GM12878 (cell line): ENCODE measurements around the gene MCM3. TPM values are rescaled to one million over a fixed set of nuclear protein-coding genes. Genes with fewer than 3 reads are reported as not detected.

Experiments
- ATAC-seq: fragments of 200-7000 bp; cut with Tn5 transposase; 3 replicates; pipeline ENCODE4 v1.9.1; 2020; ENCODE audit warnings: mild to moderate bottlenecking, moderate library complexity
- BruUV-seq: library from RNA; stranded (reverse); fragments of 400-500 nt; replicated peaks from 2 replicates; lab custom pipeline; 2021; lab: Mats Ljungman, UMichigan
- CTCF ChIA-PET: fragments of 300-600 bp; sonication (Branson Sonifier 250); formaldehyde crosslinking; extraction: SDS; loops from one replicate; lab custom pipeline; 2021; ENCODE audit warnings: inconsistent platforms; lab: Yijun Ruan, JAX
- POLR2A ChIA-PET: fragments of 350-600 bp; formaldehyde crosslinking; extraction: SDS; loops from one replicate; lab custom pipeline; 2021; ENCODE audit warnings: inconsistent platforms; lab: Charles Lee
- RAD21 ChIA-PET: fragments of 300-600 bp; sonication (Branson Sonifier 250); formaldehyde crosslinking; loops from one replicate; lab custom pipeline; 2023; ENCODE audit warnings: antibody characterized with exemption; ENCODE audit not compliant: unreplicated experiment; lab: Charles Lee
- SMC1A ChIA-PET: fragments of 300-600 bp; sonication (Branson Sonifier 250); formaldehyde crosslinking; loops from one replicate; lab custom pipeline; 2023; ENCODE audit not compliant: unreplicated experiment, uncharacterized antibody; lab: Charles Lee
- DNase-seq: peaks from one replicate; pipeline ENCODE4 v3.0.0-alpha.2; 2011; ENCODE audit warnings: low read depth, low spot score
- FAIRE-seq: peaks from 3 replicates; lab custom pipeline; 2011; peaks lifted over from hg19 to GRCh38; lab: Jason Lieb, UNC
- H2AFZ ChIP-seq: 2 replicates; pipeline ENCODE4 v1.6.0; 2011; ENCODE audit warnings: low read depth, low read length, control low read depth; ENCODE audit not compliant: control insufficient read depth
- H3K27ac ChIP-seq: 2 replicates; pipeline ENCODE4 v1.5.1; 2011; ENCODE audit warnings: control low read depth; ENCODE audit not compliant: control insufficient read depth, insufficient read depth
- H3K27me3 ChIP-seq, 2 experiments: replicated peaks in 1 of 2; 2 replicates each; pipeline versions ENCODE4 v1.6.0 to v1.6.1; 2011; ENCODE audit warnings: low read length in 1 of 2; ENCODE audit not compliant: control insufficient read depth in 2 of 2, insufficient read depth in 2 of 2
- H3K36me3 ChIP-seq, 2 experiments: 2 replicates each; pipeline ENCODE4 v1.5.1; 2011; ENCODE audit warnings: low read length in 1 of 2; ENCODE audit not compliant: control insufficient read depth in 2 of 2, insufficient read depth in 2 of 2
- H3K4me1 ChIP-seq: 2 replicates; pipeline ENCODE4 v1.6.1; 2011; ENCODE audit warnings: mild to moderate bottlenecking, low read length, moderate library complexity, mixed read lengths; ENCODE audit not compliant: control insufficient read depth, insufficient read depth
- H3K4me2 ChIP-seq: 2 replicates; pipeline ENCODE4 v1.6.0; 2011; ENCODE audit warnings: control low read depth; ENCODE audit not compliant: control insufficient read depth, insufficient read depth
- H3K4me3 ChIP-seq: fragments of 200-600 bp; sonication (generic); 2 replicates; pipeline ENCODE4 v1.5.1; 2016
- H3K79me2 ChIP-seq: 2 replicates; pipeline ENCODE4 v1.6.0; 2011; ENCODE audit warnings: low read length; ENCODE audit not compliant: control insufficient read depth, insufficient read depth
- H3K9ac ChIP-seq: 2 replicates; pipeline ENCODE4 v1.8.0; 2011; ENCODE audit warnings: low read length, control low read depth, mixed read lengths; ENCODE audit not compliant: control insufficient read depth, insufficient read depth
- H3K9me3 ChIP-seq: replicated peaks from 3 replicates; pipeline ENCODE4 v1.5.1; 2011; ENCODE audit warnings: mild to moderate bottlenecking, low read length; ENCODE audit not compliant: control insufficient read depth, insufficient read depth
- H4K20me1 ChIP-seq: 2 replicates; pipeline ENCODE4 v1.6.0; 2011; ENCODE audit not compliant: control insufficient read depth, insufficient read depth
- CHD2 ChIP-seq: IDR thresholded peaks from 2 replicates; pipeline ENCODE4 v1.6.1; 2011; ENCODE audit warnings: low read depth, low read length, improper control_type of control experiment, borderline replicate concordance
- CREM ChIP-seq: IDR thresholded peaks from 2 replicates; pipeline ENCODE4 v1.6.1; 2014; ENCODE audit warnings: antibody characterized with exemption, low read depth
- ETV6 ChIP-seq, 2 experiments: fragments of 450-650 bp in 1 of 2; IDR thresholded peaks in 1 of 2; conservative IDR thresholded peaks in 1 of 2; 2 replicates each; pipeline ENCODE4 v1.6.1; 2014; ENCODE audit warnings: antibody characterized with exemption in 1 of 2, borderline replicate concordance in 1 of 2, low read depth in 1 of 2, mild to moderate bottlenecking in 1 of 2, moderate library complexity in 1 of 2
- FOXM1 ChIP-seq: IDR thresholded peaks from 2 replicates; pipeline ENCODE4 v1.6.1; 2012; ENCODE audit warnings: low read depth, mild to moderate bottlenecking, inconsistent platforms, low read length, moderate library complexity
- HDGF ChIP-seq: fragments of 450-650 bp; IDR thresholded peaks from 2 replicates; pipeline ENCODE4 v1.6.1; 2016; ENCODE audit warnings: antibody characterized with exemption
- KAT2A ChIP-seq: conservative IDR thresholded peaks from 2 replicates; pipeline ENCODE4 v1.6.1; 2011; ENCODE audit warnings: low read depth, low read length; ENCODE audit not compliant: control insufficient read depth
- KLF5 ChIP-seq: fragments of 450-650 bp; IDR thresholded peaks from 2 replicates; pipeline ENCODE4 v1.6.1; 2014; ENCODE audit warnings: mild to moderate bottlenecking; ENCODE audit not compliant: partially characterized antibody
- NFYB ChIP-seq: IDR thresholded peaks from 2 replicates; pipeline ENCODE4 v1.6.1; 2011; ENCODE audit warnings: low read depth, mild to moderate bottlenecking, low read length, improper control_type of control experiment, moderate library complexity; ENCODE audit not compliant: insufficient read depth
- NR2C2 ChIP-seq: IDR thresholded peaks from 2 replicates; pipeline ENCODE4 v1.6.1; 2011; ENCODE audit warnings: borderline replicate concordance, low read depth; ENCODE audit not compliant: control insufficient read depth, insufficient read length
- NR2F1 ChIP-seq: fragments of 450-650 bp; conservative IDR thresholded peaks from 2 replicates; pipeline ENCODE4 v1.6.1; 2017; ENCODE audit warnings: mild to moderate bottlenecking
- ZSCAN29 ChIP-seq: fragments of 450-650 bp; IDR thresholded peaks from 2 replicates; pipeline ENCODE4 v1.6.1; 2017; ENCODE audit warnings: mild to moderate bottlenecking, moderate library complexity
- WGBS: methylation state at CpG from one replicate; pipeline ENCODE4 v1.1.6; 2016; ENCODE audit warnings: low lambda C conversion rate; ENCODE audit not compliant: insufficient replicate concordance, insufficient coverage; ENCODE audit errors: missing lambda C conversion rate; 5-methylcytosine and 5-hydroxymethylcytosine counted together
- in situ Hi-C: fragments of 300-500 bp; cut with MboI; formaldehyde crosslinking; loops from 9 replicates; pipeline ENCODE4 v1.14.3; 2018; ENCODE audit warnings: mixed read lengths
- intact Hi-C: fragments of 100-400 bp; cut with micrococcal nuclease; formaldehyde crosslinking; loops from one replicate; pipeline ENCODE4 v1.14.2; 2022; ENCODE audit not compliant: unreplicated experiment
- polyA plus RNA-seq, 11 experiments: library from polyadenylated mRNA; depleted of rRNA in 4 of 11; unstranded in 6 of 11; stranded (reverse) in 5 of 11; fragments of >200 nt; fragmentation: Nextera tagmentation in 4 of 11; fragmentation: Illumina TruSeq in 1 of 11; extraction: Ambion mirVana in 4 of 11; extraction: Trizol in 1 of 11; gene quantifications; 1 replicate in 1 of 11; 2 replicates in 10 of 11; pipeline versions ENCODE4 v1.2.1 to v1.2.3, GENCODE V29; 2011 to 2016; ENCODE audit warnings: inconsistent platforms in 2 of 11, missing spikeins in 2 of 11, low read depth in 1 of 11
- total RNA-seq, 4 experiments: library from RNA; depleted of rRNA in 3 of 4; stranded (reverse); fragments of >200 nt in 3 of 4; fragmentation: Illumina TruSeq in 1 of 4; extraction: Trizol in 1 of 4; gene quantifications; 2 replicates each; pipeline versions ENCODE4 v1.2.1 to v1.2.3, GENCODE V29; 2013 to 2021
- TF ChIP-seq, protein P1 (sequence below): fragments of 450-650 bp; conservative IDR thresholded peaks from 2 replicates; pipeline ENCODE4 v1.6.1; 2017; ENCODE audit warnings: mild to moderate bottlenecking, moderate library complexity
- TF ChIP-seq, protein P2 (sequence below): IDR thresholded peaks from 2 replicates; pipeline ENCODE4 v1.6.1; 2012; ENCODE audit warnings: low read depth, low read length, improper control_type of control experiment
- TF ChIP-seq, protein P3 (sequence below): fragments of 150-350 bp; IDR thresholded peaks from 2 replicates; pipeline ENCODE4 v1.6.1; 2014; ENCODE audit warnings: mild to moderate bottlenecking, low read depth, low read length
- TF ChIP-seq, protein P4 (sequence below): fragments of 450-650 bp; IDR thresholded peaks from 2 replicates; pipeline ENCODE4 v1.6.1; 2017; ENCODE audit warnings: mild to moderate bottlenecking

MCM3 gene
- total and polyA plus RNA-seq, 10 of the 15 experiments (the other 5 are each of a cell fraction or from before 2014, with no cell fraction given): 74.1 to 265 (median 214) TPM

DNA sequence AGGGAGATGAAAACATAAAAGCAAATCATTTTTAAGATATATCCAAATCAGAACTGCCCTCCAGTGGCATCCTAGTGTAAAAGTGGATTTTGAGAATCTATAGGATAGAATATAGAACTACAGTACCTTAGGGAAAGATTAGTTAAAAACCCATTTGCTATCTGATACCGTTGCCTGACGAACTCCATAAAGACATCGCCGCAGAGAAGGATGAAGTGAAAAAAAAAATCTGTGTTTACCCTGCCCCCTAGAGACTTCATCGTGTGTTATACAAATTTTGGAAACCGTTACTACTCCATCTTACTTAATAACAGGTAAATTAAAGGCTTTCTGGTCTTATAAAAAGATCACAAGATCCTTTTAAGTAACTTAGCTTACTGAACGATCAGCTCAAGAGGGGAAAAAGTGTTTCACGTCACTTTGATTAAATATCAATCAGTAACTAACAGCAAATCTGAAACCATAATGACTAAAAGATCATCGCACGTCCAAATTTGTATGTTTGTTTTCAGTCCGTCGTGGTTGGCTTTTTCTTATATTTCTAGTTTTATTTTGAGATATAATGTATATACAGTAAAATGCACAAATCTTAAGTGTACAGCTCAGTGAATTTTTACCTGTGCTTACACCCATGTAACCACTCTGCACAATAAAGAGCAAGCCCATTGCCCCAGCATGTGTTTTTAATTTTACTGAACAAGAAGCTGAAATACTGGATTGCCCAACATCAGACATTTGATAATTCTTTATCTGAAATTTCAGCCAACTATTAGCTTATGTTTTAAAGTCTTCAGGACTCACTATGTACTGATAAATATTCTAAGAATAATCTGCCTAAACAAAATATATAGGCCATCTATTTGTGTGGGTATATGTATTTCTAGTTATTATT is 881 bp upstream of the MCM3 start:
- RAD21 ChIA-PET: interaction anchor here (0.5 to 9.0 kb wide), 38 partner anchors 8 to 1044 kb away, joined by 3 to 224 read pairs (median 5); partner anchors contain the start of genes EFHC1 and PAQR8
- CTCF ChIA-PET: interaction anchor here (0.7 to 14.5 kb wide), 43 partner anchors 10 to 710 kb away, joined by 3 to 441 read pairs (median 5); partner anchors contain the start of genes EFHC1, GSTA4 and PAQR8
- H3K4me2 ChIP-seq: peak overlapping the region; percentile 74
- SMC1A ChIA-PET: interaction anchor here (0.6 to 12.1 kb wide), 44 partner anchors 8 to 382 kb away, joined by 3 to 358 read pairs (median 4); partner anchors contain the start of genes EFHC1 and PAQR8
- peak; percentile 4; the same call in 2 of the 3 replicates for ATAC-seq
- H3K9me3 ChIP-seq: no peaks in the 10 kb centered on the region
- WGBS: under 1% methylated on average over 12 of the region's 12 CpGs
- intact Hi-C loops: loop anchor here (2.0 to 10.0 kb wide), 4 partner anchors 21 to 709 kb away; partner anchors contain the start of gene GSTA4
- H3K27ac ChIP-seq: peak overlapping the region; percentile 81
- POLR2A ChIA-PET: interaction anchor here (0.6 to 5.5 kb wide), 28 partner anchors 8 to 1309 kb away, joined by 3 to 79 read pairs (median 5); partner anchors contain the start of genes EFHC1 and PAQR8
- no peaks in the 10 kb centered on the region for H4K20me1 ChIP-seq
- peaks cover 8% of the 10 kb centered on the region; the same call in 1 of the 2 replicates for H3K4me1 ChIP-seq
- in situ Hi-C loops: loop anchor here (10.0 kb wide), 1 partner anchor 289 kb away; the partner anchor contains the start of gene TRAM2
- peak overlapping the region; percentile 92 for H2AFZ ChIP-seq
- peak; percentile 18 for FAIRE-seq
- H3K79me2 ChIP-seq: peaks cover 40% of the 10 kb centered on the region
- H3K9ac ChIP-seq: peak overlapping the region; percentile 61
- BruUV-seq: TSS peak; percentile 95
- H3K4me3 ChIP-seq: peak overlapping the region; percentile 69
- no peaks in the 10 kb centered on the region for H3K27me3 ChIP-seq
- H3K36me3 ChIP-seq: peaks cover 9 to 16% of the 10 kb centered on the region in 2 experiments
- DNase-seq: no peak
- TF ChIP-seq NFYB (no peak), FOXM1 (no peak; the same call in 1 of the 2 replicates), NR2C2 (no peak), NR2F1 (peak; percentile 56), KAT2A (no peak), HDGF (no peak; the same call in 1 of the 2 replicates), ZSCAN29 (no peak; the same call in 1 of the 2 replicates), CHD2 (no peak), KLF5 (no peak), ETV6 (conservative IDR thresholded peaks at IDR 0.05 in 1 of 2, IDR thresholded peaks at IDR 0.05 in 1 of 2; ENCODE audit: borderline replicate concordance in 1 of 2, low read depth in 1 of 2) (no peak), CREM (no peak)
- TF ChIP-seq, protein P1, sequence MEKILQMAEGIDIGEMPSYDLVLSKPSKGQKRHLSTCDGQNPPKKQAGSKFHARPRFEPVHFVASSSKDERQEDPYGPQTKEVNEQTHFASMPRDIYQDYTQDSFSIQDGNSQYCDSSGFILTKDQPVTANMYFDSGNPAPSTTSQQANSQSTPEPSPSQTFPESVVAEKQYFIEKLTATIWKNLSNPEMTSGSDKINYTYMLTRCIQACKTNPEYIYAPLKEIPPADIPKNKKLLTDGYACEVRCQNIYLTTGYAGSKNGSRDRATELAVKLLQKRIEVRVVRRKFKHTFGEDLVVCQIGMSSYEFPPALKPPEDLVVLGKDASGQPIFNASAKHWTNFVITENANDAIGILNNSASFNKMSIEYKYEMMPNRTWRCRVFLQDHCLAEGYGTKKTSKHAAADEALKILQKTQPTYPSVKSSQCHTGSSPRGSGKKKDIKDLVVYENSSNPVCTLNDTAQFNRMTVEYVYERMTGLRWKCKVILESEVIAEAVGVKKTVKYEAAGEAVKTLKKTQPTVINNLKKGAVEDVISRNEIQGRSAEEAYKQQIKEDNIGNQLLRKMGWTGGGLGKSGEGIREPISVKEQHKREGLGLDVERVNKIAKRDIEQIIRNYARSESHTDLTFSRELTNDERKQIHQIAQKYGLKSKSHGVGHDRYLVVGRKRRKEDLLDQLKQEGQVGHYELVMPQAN: 0 out of 2 replicates have a peak, but pooled peaks have one; percentile 22
- TF ChIP-seq, protein P2, sequence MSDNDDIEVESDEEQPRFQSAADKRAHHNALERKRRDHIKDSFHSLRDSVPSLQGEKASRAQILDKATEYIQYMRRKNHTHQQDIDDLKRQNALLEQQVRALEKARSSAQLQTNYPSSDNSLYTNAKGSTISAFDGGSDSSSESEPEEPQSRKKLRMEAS: no peak
- TF ChIP-seq, protein P3, sequence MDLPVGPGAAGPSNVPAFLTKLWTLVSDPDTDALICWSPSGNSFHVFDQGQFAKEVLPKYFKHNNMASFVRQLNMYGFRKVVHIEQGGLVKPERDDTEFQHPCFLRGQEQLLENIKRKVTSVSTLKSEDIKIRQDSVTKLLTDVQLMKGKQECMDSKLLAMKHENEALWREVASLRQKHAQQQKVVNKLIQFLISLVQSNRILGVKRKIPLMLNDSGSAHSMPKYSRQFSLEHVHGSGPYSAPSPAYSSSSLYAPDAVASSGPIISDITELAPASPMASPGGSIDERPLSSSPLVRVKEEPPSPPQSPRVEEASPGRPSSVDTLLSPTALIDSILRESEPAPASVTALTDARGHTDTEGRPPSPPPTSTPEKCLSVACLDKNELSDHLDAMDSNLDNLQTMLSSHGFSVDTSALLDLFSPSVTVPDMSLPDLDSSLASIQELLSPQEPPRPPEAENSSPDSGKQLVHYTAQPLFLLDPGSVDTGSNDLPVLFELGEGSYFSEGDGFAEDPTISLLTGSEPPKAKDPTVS: no peak
- TF ChIP-seq, protein P4, sequence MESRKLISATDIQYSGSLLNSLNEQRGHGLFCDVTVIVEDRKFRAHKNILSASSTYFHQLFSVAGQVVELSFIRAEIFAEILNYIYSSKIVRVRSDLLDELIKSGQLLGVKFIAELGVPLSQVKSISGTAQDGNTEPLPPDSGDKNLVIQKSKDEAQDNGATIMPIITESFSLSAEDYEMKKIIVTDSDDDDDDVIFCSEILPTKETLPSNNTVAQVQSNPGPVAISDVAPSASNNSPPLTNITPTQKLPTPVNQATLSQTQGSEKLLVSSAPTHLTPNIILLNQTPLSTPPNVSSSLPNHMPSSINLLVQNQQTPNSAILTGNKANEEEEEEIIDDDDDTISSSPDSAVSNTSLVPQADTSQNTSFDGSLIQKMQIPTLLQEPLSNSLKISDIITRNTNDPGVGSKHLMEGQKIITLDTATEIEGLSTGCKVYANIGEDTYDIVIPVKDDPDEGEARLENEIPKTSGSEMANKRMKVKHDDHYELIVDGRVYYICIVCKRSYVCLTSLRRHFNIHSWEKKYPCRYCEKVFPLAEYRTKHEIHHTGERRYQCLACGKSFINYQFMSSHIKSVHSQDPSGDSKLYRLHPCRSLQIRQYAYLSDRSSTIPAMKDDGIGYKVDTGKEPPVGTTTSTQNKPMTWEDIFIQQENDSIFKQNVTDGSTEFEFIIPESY: no peak
